Loucy (cell line): ENCODE measurements around the gene GJA10.
A peak's percentile ranks its signal among the peaks of the same experiment; 100 is the strongest.

ENCODE experiments used
- CTCF ChIP-seq: fragments of 200-600 bp; sonication (generic); conservative IDR thresholded peaks from 2 replicates; pipeline ENCODE4 v1.5.1; 2014; ENCODE audit warnings: mild to moderate bottlenecking, antibody characterized with exemption, low read length
- EZH2phosphoT487 ChIP-seq: fragments of 200-600 bp; IDR thresholded peaks from 2 replicates; pipeline ENCODE4 v1.6.1; 2018; ENCODE audit warnings: antibody characterized with exemption, mild to moderate bottlenecking, moderate library complexity, borderline replicate concordance

- peak; percentile 87 for TF ChIP-seq CTCF
- TF ChIP-seq EZH2phosphoT487, result no peak
Observed at GRCh38 chr6:89940225-89941027, 46.2 kb downstream of the GJA10 start.
